T-helper 2 cell treated with Interferon-gamma antibody and Interleukin-4, amounts not matched to agents 5 μg/mL and 100 μg/mL, for 36 hours (primary cell): ENCODE results near the gene PRKD2.
A peak's percentile ranks its signal among the peaks of the same experiment; 100 is the strongest.

ENCODE experiments used
- DNase-seq: peaks from one replicate; pipeline ENCODE4 v3.0.0; 2021; ENCODE audit warnings: low spot score
- H3K27ac Mint-ChIP-seq: one replicate; pipeline ENCODE4 v1.8.0; 2021; ENCODE audit warnings: mild to moderate bottlenecking, mixed read lengths
- H3K27me3 Mint-ChIP-seq: one replicate; pipeline ENCODE4 v1.8.0; 2021; ENCODE audit warnings: low read depth, mixed read lengths
- H3K36me3 Mint-ChIP-seq: one replicate; pipeline ENCODE4 v1.8.0; 2021; ENCODE audit warnings: low read depth, mixed read lengths
- H3K4me1 Mint-ChIP-seq: one replicate; pipeline ENCODE4 v1.8.0; 2021; ENCODE audit warnings: low read depth, mixed read lengths
- H3K4me3 Mint-ChIP-seq: one replicate; pipeline ENCODE4 v1.8.0; 2022; ENCODE audit warnings: mild to moderate bottlenecking, moderate library complexity, mixed read lengths
- H3K9me3 Mint-ChIP-seq: one replicate; pipeline ENCODE4 v1.8.0; 2021; ENCODE audit warnings: mixed read lengths

PRKD2 gene

DNA sequence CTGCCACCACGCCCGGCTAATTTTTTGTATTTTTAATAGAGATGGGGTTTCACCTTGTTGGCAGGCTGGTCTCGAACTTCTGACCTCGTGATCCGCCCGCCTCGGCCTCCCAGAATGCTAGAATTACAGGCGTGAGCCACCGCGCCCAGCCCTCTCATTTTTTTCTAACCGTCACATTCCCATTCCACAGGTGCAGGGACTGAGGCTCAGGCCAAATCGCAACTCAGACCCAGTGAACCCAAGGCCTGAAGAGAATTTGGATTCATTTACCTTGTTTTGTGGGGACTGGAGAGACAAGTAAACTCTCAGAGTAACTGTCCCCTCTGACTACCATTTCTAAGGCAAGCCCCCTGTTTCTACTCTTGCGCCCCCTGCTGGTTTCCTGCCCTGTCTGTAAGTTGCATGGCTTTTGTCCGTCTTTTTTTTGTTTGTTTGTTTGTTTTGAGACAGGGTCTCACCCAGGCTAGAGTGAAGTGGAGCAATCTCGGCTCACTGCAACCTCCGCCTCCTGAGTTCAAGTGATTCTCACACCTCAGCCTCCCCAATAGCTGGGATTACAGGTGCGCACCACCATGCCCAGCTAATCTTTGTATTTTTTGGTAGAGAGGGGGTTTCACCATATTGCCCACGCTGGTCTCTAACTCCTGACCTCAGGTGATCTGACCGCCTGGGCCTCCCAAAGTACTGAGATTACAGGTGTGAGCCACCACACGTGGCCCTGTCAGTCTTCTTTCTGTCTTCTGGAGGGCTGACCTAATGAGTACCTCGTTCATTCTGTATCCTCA is 31.6 kb upstream of the PRKD2 start:
- Mint-ChIP-seq H3K27me3 (no peaks in the 10 kb centered on the region), H3K9me3 (no peaks in the 10 kb centered on the region), H3K27ac (peak overlapping the region; percentile 49), H3K4me3 (peak overlapping the region; percentile 56), H3K4me1 (peaks cover 26% of the 10 kb centered on the region), H3K36me3 (peaks cover 16% of the 10 kb centered on the region)
- peak; percentile 49 for DNase-seq

DNA sequence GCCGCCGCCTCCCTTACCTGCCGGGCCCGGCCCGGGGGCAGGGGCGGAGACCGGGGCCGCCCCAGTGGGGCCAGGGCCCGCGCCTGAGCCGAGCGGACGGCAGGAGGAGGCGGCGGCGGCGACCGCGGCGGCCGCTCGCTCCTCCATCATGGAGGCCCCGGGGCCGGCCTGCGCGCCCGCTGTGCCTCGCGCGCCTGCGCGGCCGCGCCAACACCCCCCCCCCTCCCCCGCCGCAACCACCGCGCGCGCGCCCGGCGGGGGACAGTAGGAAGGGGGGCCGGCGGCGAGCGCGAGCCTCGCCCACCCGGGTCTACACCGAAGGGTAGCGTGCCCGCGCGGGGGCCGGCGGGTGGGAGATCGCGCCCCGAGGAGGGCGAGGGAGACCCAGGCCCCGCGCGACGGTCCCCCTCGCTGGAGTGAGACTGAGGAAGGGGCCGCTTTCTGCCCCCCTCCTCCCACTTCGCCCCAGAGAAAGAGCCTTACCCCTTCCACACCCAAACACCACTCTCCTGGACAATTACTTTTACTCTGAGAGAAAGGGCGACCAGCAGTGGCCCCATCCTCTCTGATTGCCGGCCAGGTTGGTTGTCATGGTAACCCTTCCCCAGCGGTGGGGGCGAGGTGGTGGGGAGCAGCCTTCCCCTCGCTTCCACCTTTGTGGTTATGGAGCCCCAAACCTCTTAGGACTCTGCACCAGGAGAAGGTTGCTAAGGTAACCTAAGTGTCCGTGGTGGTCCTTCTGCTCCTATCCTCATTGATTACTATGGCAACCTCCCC is 29.6 kb upstream of the PRKD2 start, which contains the start of gene STRN4:
STRN4 (minus strand) TSS at position 170 of the 777 bp plus-strand sequence; CDS start at position 150, 20 bp downstream.
- H3K27ac Mint-ChIP-seq, result peak within 1 kb of the TSS; percentile 87
- H3K36me3 Mint-ChIP-seq, result peaks cover 19% of the 10 kb centered on the region
- no peaks in the 10 kb centered on the region for H3K27me3 Mint-ChIP-seq
- peaks cover 36% of the 10 kb centered on the region for H3K4me1 Mint-ChIP-seq
- no peaks in the 10 kb centered on the region for H3K9me3 Mint-ChIP-seq
- H3K4me3 Mint-ChIP-seq, result peak within 1 kb of the TSS; percentile 92
- peak; percentile 38 for DNase-seq

DNA sequence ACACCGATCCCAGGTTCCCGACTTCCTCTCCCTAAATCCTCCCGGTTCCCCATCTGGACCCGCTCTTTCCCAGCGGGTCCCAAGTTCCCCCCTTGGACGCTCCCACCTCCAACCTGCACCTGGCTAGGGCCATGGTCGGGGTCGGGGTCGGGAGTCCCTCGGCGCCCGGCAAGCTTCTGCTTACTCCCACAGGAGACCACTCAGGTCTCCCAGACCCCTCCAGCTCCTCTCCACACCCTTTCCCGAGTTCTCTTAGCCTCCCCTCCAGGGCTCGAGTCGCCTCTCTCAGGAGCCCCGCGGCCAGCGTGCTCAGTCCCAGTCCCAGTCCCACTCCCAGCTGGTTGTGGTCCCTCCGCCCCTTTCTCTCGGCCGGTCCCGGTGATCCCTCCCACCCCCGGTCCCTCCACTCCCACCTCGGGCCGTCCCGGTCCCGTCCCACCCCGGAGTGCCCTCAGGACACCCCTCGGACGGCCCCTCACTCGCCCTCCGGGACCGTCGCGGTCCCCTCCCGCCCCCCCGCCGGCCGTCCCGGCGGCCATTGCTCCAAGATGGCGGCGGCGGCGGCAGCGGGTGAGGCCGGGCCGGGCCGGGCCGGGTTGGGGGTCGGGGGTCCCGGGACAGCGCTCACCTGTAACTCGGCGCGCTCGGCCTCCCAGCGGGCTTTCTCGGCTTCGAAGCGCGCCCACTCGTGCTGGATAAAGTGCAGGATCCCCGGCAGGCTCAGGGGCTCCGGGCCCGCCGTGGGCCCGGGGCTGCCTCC is 28.8 kb upstream of the PRKD2 start, which contains the start of gene FKRP:
FKRP (plus strand) TSS at position 537 of the 760 bp plus-strand sequence. CDS start 9,394 bp downstream, outside the sequence.
- peaks cover 16% of the 10 kb centered on the region for H3K36me3 Mint-ChIP-seq
- H3K27me3 Mint-ChIP-seq, result no peaks in the 10 kb centered on the region
- H3K4me1 Mint-ChIP-seq, result peaks cover 39% of the 10 kb centered on the region
- peak within 1 kb of the TSS; percentile 92 for H3K4me3 Mint-ChIP-seq
- no peaks in the 10 kb centered on the region for H3K9me3 Mint-ChIP-seq
- peak; percentile 26 for DNase-seq
- peak within 1 kb of the TSS; percentile 87 for H3K27ac Mint-ChIP-seq

DNA sequence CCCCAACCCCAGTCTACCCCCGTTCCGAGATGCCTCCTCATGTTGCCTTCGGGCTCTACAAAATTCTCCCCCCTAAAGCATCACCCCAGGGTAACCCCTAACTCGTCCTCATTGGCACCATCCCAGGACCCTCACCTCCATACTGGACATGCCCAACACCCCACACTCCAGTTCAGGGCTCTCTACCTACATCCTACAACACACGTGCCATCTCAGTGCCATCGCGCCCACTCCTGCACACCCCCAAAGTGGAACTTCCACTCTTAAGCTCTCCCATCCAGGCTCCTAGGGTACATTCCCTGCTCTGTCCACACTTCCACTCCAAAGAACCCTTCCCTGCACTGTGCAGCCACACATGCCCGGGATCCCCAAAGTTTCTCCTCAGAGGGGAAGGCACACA is 28.1 kb upstream of the PRKD2 start:
- peaks cover 40% of the 10 kb centered on the region for H3K4me1 Mint-ChIP-seq
- peak overlapping the region; percentile 92 for H3K4me3 Mint-ChIP-seq
- DNase-seq, result no peak
- peaks cover 15% of the 10 kb centered on the region for H3K36me3 Mint-ChIP-seq
- peak overlapping the region; percentile 87 for H3K27ac Mint-ChIP-seq
- no peaks in the 10 kb centered on the region for H3K9me3 Mint-ChIP-seq
- H3K27me3 Mint-ChIP-seq, result no peaks in the 10 kb centered on the region

DNA sequence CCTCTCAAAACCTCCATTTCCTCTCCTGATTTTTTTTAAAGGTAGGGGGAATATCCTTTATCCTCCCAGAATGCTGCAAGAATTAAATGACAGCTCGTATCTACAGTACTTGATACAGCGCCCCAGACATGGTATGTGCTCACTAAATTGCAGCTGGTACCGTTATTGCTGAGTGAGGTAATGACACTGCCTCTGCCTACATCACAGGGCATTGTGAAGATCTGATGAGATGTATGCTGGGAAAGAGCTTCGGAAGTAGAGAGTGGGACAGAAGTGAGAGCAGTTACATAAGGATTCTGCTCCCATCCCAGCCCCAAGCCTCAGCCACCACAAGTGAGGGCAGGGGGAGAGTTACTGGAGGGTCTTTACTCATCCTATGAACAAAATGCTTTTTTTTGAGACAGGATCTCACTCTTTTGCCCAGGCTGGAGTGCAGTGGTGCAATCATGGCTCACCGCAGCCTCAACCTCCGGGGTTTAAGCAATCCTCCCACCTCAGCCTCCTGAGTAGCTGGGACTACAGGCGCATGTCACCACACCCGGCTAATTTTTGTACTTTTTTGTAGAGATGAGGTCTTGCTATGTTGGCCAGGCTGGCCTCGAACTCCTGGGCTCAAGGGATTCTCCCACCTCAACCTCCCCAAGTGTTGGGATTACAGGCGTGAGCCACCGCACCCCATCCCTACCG is 27.2 kb upstream of the PRKD2 start:
- Mint-ChIP-seq H3K4me1 (peaks cover 40% of the 10 kb centered on the region), H3K27ac (peak overlapping the region; percentile 52), H3K4me3 (peak overlapping the region; percentile 92), H3K27me3 (no peaks in the 10 kb centered on the region), H3K9me3 (no peaks in the 10 kb centered on the region), H3K36me3 (peaks cover 19% of the 10 kb centered on the region)
- DNase-seq, result no peak

DNA sequence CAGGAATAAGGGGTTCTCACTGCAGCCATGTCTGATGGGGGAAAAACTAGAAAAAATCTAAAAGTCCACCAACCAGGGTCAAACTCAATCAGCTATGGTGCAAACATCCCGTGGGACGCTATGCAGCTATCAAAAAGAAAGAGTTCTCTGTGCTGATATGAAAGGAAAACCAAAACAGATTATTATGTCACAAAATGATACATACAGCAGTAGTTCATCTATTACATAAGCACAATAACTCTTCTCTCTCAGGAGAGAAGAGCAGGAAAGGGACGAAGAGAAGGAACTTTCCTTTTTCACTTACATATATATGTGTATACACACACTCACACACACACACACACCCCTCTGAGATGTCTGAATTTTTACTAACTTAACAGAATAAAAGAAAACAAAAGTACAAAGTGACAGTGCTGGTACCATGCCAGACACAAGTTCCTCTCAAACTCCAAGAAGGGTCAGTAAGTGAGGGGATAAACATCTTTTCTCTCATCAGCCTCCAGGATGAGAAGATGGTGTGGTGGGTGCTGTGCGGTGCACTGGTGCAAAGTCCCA is 26.1 kb upstream of the PRKD2 start:
- peak overlapping the region; percentile 38 for H3K4me3 Mint-ChIP-seq
- no peaks in the 10 kb centered on the region for H3K27me3 Mint-ChIP-seq
- H3K36me3 Mint-ChIP-seq, result peaks cover 21% of the 10 kb centered on the region
- peaks cover 39% of the 10 kb centered on the region for H3K4me1 Mint-ChIP-seq
- H3K9me3 Mint-ChIP-seq, result no peaks in the 10 kb centered on the region
- H3K27ac Mint-ChIP-seq, result peak overlapping the region; percentile 45
- DNase-seq, result no peak

DNA sequence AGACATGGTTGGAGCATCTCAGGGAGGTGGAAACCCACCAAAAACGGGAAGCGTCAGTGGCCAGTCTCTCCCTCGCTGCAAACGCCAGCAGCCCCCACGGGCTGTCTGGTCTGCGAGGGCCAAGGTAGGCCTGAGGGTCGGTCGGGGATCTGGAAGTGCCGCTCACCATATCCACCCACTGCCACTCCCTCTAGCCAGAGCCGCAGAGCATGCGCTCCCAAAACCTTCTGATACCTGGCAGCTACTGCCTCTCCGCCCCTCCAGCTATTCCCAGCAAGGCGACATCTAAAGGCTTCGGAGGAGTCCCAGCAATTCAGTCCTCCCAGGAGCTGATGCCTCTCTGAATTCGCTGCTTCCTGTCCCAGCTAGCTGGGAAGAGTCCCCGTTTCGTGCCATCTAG is 24.5 kb upstream of the PRKD2 start:
- Mint-ChIP-seq H3K4me3 (no peak overlapping the region), H3K9me3 (no peaks in the 10 kb centered on the region), H3K27ac (no peak overlapping the region), H3K36me3 (peaks cover 28% of the 10 kb centered on the region), H3K27me3 (no peaks in the 10 kb centered on the region), H3K4me1 (peaks cover 28% of the 10 kb centered on the region)
- DNase-seq, result no peak

DNA sequence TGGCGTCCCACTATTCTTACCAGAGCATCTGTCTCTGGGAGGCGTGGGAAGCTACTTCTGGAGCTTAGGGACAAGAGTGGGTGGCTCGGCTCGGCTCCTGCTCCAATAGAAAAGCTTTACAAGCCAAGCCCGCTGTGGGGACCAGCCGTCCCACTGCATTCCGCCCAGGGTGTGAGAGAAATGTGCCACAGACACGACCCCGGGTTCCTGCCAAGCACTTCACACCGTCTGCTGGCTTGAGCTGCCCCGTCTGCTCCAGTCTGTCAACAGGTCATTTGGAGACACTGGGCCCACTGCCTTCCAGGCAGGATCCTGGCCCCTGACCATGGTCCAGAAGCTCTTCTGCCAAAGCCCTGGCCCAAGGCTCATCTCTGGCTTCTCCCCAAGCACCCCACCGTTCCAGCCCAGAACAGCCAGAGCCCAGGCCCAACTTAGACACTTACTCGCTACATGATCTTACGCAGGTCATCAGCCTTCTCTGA is 22.4 kb upstream of the PRKD2 start:
- Mint-ChIP-seq H3K27me3 (no peaks in the 10 kb centered on the region), H3K27ac (peak overlapping the region; percentile 21), H3K9me3 (no peaks in the 10 kb centered on the region), H3K4me1 (peaks cover 21% of the 10 kb centered on the region), H3K36me3 (peaks cover 26% of the 10 kb centered on the region), H3K4me3 (no peak overlapping the region)
- DNase-seq, result no peak

DNA sequence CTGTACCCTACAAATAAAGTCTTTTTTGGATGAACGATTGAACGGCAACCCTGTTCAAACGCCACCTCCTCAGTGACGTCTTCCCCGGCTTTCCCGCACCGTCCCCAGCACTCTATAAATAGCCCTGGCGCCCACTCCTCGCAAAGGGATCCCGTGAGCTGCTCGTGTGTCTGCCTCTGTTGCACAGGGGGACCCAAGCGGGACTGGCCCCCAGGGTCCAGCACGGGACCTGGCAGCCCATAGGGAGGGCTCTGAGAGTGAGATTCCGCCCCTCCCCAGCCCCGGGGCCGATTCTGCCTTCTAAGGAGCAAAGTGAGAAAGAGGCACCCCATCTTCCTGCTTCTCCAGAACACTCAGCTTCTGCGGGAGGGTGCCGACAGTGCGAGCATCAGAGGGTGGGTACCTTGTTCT is 20.9 kb upstream of the PRKD2 start:
- Mint-ChIP-seq H3K36me3 (peaks cover 28% of the 10 kb centered on the region), H3K4me3 (no peak overlapping the region), H3K27me3 (no peaks in the 10 kb centered on the region), H3K4me1 (peaks cover 15% of the 10 kb centered on the region), H3K9me3 (no peaks in the 10 kb centered on the region), H3K27ac (no peak overlapping the region)
- no peak for DNase-seq

DNA sequence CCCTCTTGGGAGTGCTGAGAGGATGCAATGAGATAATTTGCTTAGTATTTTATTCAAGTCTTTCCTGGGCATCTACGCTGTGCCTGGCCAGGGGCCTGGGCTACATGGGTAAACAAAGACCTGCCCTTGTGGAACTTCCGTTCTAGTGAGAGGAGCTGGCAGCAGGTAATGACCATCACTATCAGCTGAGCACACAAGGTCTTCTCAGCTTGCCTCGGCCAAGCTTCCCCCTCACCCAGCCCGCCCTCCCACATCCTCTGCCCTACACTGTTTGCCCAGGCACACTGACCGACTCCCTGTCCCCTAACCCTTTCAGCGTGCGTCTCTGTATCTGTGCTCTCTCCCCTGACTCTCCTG is 20.4 kb upstream of the PRKD2 start:
- H3K4me3 Mint-ChIP-seq, result no peak overlapping the region
- no peaks in the 10 kb centered on the region for H3K9me3 Mint-ChIP-seq
- peaks cover 13% of the 10 kb centered on the region for H3K4me1 Mint-ChIP-seq
- H3K27ac Mint-ChIP-seq, result no peak overlapping the region
- H3K36me3 Mint-ChIP-seq, result peaks cover 27% of the 10 kb centered on the region
- no peak for DNase-seq
- H3K27me3 Mint-ChIP-seq, result no peaks in the 10 kb centered on the region

DNA sequence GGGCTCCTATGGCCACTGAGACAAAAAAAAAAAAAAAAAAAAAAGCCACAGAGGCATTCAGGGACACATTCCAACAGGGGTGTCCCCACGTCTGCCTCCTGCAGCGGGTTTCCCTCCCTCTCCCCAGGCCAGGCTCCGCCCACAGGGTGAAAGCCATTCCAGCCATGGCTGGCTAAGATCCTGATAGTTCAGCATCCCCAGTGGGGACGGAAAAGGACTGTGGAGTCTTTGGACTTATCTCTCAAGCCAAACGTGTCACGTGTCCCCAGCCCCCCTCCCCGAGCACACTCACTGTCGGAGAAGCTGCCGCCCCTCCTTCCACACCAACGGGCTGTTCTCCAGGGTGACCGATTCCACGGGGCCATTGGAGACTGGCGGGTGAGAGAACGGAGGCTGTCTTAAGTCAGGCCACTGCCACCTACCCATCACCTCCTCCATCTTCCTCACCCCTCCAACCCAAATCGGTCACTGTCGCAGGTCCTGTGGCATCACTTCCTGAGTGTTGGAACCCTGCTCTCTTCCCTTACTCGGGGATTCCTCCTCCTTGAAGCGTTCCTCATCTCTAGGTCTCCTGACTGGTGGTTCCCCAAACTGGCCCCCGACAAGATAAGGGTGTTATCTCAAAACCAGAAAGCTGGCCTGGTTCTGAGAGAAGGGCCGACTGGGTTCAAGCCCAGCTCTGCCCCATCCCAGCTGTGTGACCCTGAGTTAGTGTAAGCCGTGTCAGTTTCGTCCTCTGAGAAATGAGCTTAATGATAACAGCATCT is 19.8 kb upstream of the PRKD2 start:
- peaks cover 30% of the 10 kb centered on the region for H3K36me3 Mint-ChIP-seq
- DNase-seq, result no peak
- peaks cover 7% of the 10 kb centered on the region for H3K4me1 Mint-ChIP-seq
- H3K27me3 Mint-ChIP-seq, result no peaks in the 10 kb centered on the region
- no peaks in the 10 kb centered on the region for H3K9me3 Mint-ChIP-seq
- no peak overlapping the region for H3K27ac Mint-ChIP-seq
- H3K4me3 Mint-ChIP-seq, result no peak overlapping the region

DNA sequence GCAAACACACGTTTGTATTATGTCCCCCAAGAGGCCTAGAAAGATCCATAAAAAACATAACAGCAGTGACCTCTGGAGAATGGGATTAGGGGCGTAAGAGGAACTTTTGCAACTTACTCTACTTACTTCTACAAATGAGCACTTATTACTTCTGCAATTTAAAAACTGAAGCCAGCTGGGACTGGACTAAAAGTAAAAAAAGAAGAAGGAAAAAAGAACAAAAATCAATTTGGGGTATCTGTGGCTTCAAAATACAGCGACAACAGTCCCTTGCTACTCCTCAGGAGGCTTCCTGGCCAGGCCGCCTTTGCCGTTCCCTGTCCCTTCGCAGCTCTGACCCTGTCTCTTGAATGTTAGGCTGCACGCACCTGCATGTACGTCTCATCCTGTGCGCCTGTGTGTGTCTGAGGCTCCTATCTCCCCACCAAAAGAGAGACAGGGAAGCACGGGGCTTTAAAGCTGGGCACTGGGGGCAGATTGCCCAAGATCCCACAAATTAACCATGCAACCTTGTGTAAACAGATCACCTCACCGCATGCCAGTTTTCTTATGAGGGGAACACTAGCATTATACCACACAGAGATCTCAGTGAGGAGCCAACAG is 16.9 kb upstream of the PRKD2 start:
- H3K4me1 Mint-ChIP-seq, result peaks cover 8% of the 10 kb centered on the region
- no peak overlapping the region for H3K27ac Mint-ChIP-seq
- H3K9me3 Mint-ChIP-seq, result no peaks in the 10 kb centered on the region
- H3K4me3 Mint-ChIP-seq, result no peak overlapping the region
- H3K27me3 Mint-ChIP-seq, result no peaks in the 10 kb centered on the region
- peaks cover 36% of the 10 kb centered on the region for H3K36me3 Mint-ChIP-seq
- no peak for DNase-seq
